Duodenal mucosa (tissue), 2 donors: ENCODE results near the gene PCDHGA1.
A peak's percentile ranks its signal among the peaks of the same experiment; 100 is the strongest.
"Not testable (repeated sequence)": the region's sequence is repeated elsewhere in the genome, so short reads cannot be mapped to it uniquely, and the experiment has no call there.

Source experiments
- H3K27ac ChIP-seq: one replicate; pipeline ENCODE4 v1.7.0; 2013; ENCODE audit warnings: low read depth, low read length
- H3K27me3 ChIP-seq, 2 donors: one replicate each; pipeline ENCODE4 v1.7.0; 2013; ENCODE audit warnings: low read length in 2 of 2, control low read depth in 1 of 2; ENCODE audit not compliant: insufficient read depth in 2 of 2, control insufficient read depth in 1 of 2
- H3K36me3 ChIP-seq, 2 donors: one replicate each; pipeline ENCODE4 v1.7.0; 2013; ENCODE audit warnings: low read length in 2 of 2, control low read depth in 1 of 2; ENCODE audit not compliant: insufficient read depth in 2 of 2, control insufficient read depth in 1 of 2
- H3K4me1 ChIP-seq, 2 donors: one replicate each; pipeline ENCODE4 v1.7.0; 2013; ENCODE audit warnings: low read length in 2 of 2, control low read depth in 1 of 2; ENCODE audit not compliant: insufficient read depth in 2 of 2, control insufficient read depth in 1 of 2
- H3K4me3 ChIP-seq, 2 donors: one replicate each; pipeline ENCODE4 v1.7.0; 2013; ENCODE audit warnings: low read length in 2 of 2, low read depth in 1 of 2
- H3K9ac ChIP-seq, 2 donors: one replicate each; pipeline ENCODE4 v1.7.0; 2013; ENCODE audit warnings: low read length in 2 of 2, low read depth in 1 of 2
- H3K9me3 ChIP-seq, 2 donors: one replicate each; pipeline ENCODE4 v1.7.0; 2013; ENCODE audit warnings: low read length in 2 of 2, control low read depth in 1 of 2; ENCODE audit not compliant: control insufficient read depth in 1 of 2

The PCDHGA1 gene

DNA sequence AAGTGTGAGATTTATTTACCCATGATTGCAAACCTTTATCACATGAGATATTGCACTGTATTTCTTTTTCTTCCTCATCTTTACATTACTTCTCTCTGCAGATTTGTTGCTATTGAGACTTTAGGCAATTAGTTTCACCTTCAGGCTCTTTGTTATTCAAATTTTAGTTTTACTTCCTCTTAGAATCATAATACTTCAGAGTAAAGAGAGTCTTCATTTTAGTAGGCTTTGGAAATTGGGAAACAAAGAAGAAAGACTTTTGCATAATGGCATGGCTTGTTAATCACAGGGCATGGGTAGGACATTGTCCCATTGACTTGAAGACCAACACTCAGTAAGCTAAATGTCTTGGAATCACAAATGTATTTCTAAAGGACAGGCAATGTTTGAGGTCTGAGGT, 32.4 kb downstream of the PCDHGA1 start:
- Histone ChIP-seq H3K9ac (no peak overlapping the region), H3K27ac (no peak overlapping the region), H3K4me3 (no peak overlapping the region), H3K27me3 (no peaks in the 10 kb centered on the region), H3K9me3 (peaks cover 31 to 43% of the 10 kb centered on the region in 2 donors), H3K36me3 (no peaks in the 10 kb centered on the region), H3K4me1 (no peaks in the 10 kb centered on the region)

- Histone ChIP-seq H3K36me3 (no peaks in the 10 kb centered on the region), H3K27ac (no peak within 1 kb of the TSS), H3K4me1 (no peaks in the 10 kb centered on the region), H3K9me3 (peaks cover 31 to 43% of the 10 kb centered on the region in 2 donors), H3K9ac (no peak within 1 kb of the TSS), H3K27me3 (no peaks in the 10 kb centered on the region), H3K4me3 (no peak within 1 kb of the TSS)
Observed at GRCh38 chr5:141363952-141364660, 33.8 kb downstream of the PCDHGA1 start, which contains the start of gene PCDHGA5. Gene PCDHGA5 (plus strand): TSS chr5:141364162. CDS start chr5:141364331, 169 bp downstream.

GRCh38 chr5:141366016-141366896, 35.9 kb downstream of the PCDHGA1 start:
- H3K9me3 ChIP-seq, result peaks cover 34 to 38% of the 10 kb centered on the region in 2 donors
- H3K27ac ChIP-seq, result no peak overlapping the region
- H3K27me3 ChIP-seq, result peaks cover 0 to 5% of the 10 kb centered on the region in 2 donors
- H3K4me3 ChIP-seq, result no peak overlapping the region
- H3K9ac ChIP-seq, result no peak overlapping the region
- no peaks in the 10 kb centered on the region for H3K4me1 ChIP-seq
- H3K36me3 ChIP-seq, result no peaks in the 10 kb centered on the region

- Histone ChIP-seq H3K27me3 (peaks cover 0 to 5% of the 10 kb centered on the region in 2 donors), H3K9ac (no peak within 1 kb of the TSS), H3K9me3 (peaks cover 38 to 46% of the 10 kb centered on the region in 2 donors), H3K36me3 (no peaks in the 10 kb centered on the region), H3K27ac (no peak within 1 kb of the TSS), H3K4me1 (no peaks in the 10 kb centered on the region), H3K4me3 (peak within 1 kb of the TSS; percentile 18 to 49)
Observed at GRCh38 chr5:141369994-141370848, 39.9 kb downstream of the PCDHGA1 start, which contains the start of gene PCDHGB3. Gene PCDHGB3 (plus strand): TSS chr5:141370242. CDS start chr5:141370395, 153 bp downstream.

GRCh38 chr5:141371572-141372475, 41.5 kb downstream of the PCDHGA1 start:
- no peaks in the 10 kb centered on the region for H3K4me1 ChIP-seq
- peaks cover 40 to 47% of the 10 kb centered on the region in 2 donors for H3K9me3 ChIP-seq
- H3K9ac ChIP-seq, result no peak overlapping the region
- H3K4me3 ChIP-seq, result peak overlapping the region in 1 of 2 donors; percentile 21
- H3K36me3 ChIP-seq, result no peaks in the 10 kb centered on the region
- H3K27me3 ChIP-seq, result peaks cover 0 to 5% of the 10 kb centered on the region in 2 donors
- H3K27ac ChIP-seq, result no peak overlapping the region

DNA sequence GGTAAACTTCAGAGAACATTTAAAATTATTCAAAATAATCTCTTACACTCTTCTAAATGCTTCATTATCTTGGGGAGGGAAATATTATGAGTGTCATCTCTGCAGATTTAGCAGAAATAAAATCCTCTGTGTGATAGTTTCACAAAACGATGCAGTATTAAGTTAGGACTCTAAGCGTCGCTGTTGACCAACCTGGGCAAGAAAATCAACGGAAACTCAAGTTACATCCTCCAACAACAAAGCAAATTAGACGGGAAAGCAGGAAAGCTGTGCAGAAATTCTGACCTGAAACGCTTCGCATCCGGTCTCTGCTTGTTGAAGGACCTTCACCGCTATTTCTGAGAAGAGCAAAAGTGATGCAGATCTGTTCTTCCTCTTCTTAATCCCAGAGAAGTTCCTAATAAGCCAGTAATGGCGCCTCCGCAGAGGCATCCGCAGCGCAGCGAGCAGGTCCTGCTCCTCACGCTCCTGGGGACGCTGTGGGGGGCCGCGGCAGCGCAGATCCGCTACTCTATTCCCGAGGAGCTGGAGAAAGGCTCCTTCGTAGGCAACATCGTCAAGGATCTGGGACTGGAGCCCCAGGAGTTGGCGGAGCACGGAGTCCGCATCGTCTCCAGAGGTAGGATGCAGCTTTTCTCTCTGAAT, 43.5 kb downstream of the PCDHGA1 start, which contains the start of gene PCDHGA6:
Gene PCDHGA6 (plus strand): TSS at position 219 of the 645 bp plus-strand sequence. CDS start 193 bp downstream, at position 412.
- H3K9me3 ChIP-seq, result peaks cover 40 to 49% of the 10 kb centered on the region in 2 donors

GRCh38 chr5:141374627-141375026, 44.3 kb downstream of the PCDHGA1 start:
- no peaks in the 10 kb centered on the region for H3K4me1 ChIP-seq
- H3K36me3 ChIP-seq, result no peaks in the 10 kb centered on the region
- peaks cover 0 to 5% of the 10 kb centered on the region in 2 donors for H3K27me3 ChIP-seq
- H3K9ac ChIP-seq, result no peak overlapping the region
- no peak overlapping the region for H3K4me3 ChIP-seq
- H3K27ac ChIP-seq, result no peak overlapping the region
- peaks cover 40 to 49% of the 10 kb centered on the region in 2 donors for H3K9me3 ChIP-seq

More for the DNA sequence above, 43.5 kb downstream of the PCDHGA1 start, which contains the start of gene PCDHGA6:
- peak within 1 kb of the TSS in 1 of 2 donors; percentile 43 for H3K4me3 ChIP-seq
- no peak within 1 kb of the TSS for H3K9ac ChIP-seq
- H3K27ac ChIP-seq, result no peak within 1 kb of the TSS
- peaks cover 0 to 5% of the 10 kb centered on the region in 2 donors for H3K27me3 ChIP-seq
- no peaks in the 10 kb centered on the region for H3K4me1 ChIP-seq
- no peaks in the 10 kb centered on the region for H3K36me3 ChIP-seq

DNA sequence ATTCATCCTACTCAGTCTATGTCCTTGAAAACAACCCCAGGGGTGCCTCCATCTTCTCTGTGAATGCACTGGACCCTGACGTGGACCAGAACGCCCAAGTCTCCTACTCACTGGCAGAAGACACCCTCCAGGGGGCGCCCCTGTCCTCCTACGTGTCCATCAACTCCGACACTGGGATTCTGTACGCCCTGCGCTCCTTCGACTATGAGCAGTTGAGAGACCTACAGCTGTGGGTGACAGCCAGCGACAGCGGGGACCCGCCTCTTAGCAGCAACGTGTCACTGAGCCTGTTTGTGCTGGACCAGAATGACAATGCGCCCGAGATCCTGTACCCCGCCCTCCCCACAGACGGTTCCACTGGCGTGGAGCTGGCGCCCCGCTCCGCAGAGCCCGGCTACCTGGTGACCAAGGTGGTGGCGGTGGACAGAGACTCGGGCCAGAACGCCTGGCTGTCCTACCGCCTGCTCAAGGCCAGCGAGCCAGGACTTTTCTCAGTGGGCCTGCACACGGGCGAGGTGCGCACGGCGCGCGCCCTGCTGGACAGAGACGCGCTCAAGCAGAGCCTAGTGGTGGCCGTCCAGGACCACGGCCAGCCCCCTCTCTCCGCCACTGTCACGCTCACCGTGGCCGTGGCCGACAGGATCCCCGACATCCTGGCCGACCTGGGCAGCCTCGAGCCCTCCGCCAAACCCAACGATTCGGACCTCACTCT, 45.3 kb downstream of the PCDHGA1 start:
- not testable (repeated sequence) for H3K4me1 ChIP-seq, H3K4me3 ChIP-seq, H3K27ac ChIP-seq, H3K27me3 ChIP-seq, H3K9ac ChIP-seq, H3K36me3 ChIP-seq
- H3K9me3 ChIP-seq, result peaks cover 33 to 47% of the 10 kb centered on the region in 2 donors
